Measurements from ENCODE around the gene FAM237A. TPM values are rescaled to one million over a fixed set of nuclear protein-coding genes. Genes with fewer than 3 reads are reported as not detected.

The FAM237A gene
- total RNA-seq, 6 donors from 2014 or later, result not detected

GRCh38 chr2:206665251-206665650 lies 23.0 kb downstream of the FAM237A start:
- ATAC-seq (ENCODE audit: low FRiP score in 2 of 2), result no peak
- Histone ChIP-seq H3K27me3 (no peaks in the 10 kb centered on the region), H3K27ac (no peak overlapping the region), H3K9me3 (no peaks in the 10 kb centered on the region), H3K4me3 (no peak overlapping the region), H3K36me3 (no peaks in the 10 kb centered on the region), H3K4me1 (no peaks in the 10 kb centered on the region)
- WGBS, 2 donors, result 77 to 79% methylated on average over 3 of the region's 3 CpGs
- TF ChIP-seq POLR2AphosphoS5 (IDR thresholded peaks at IDR 0.05) (no peak), EP300 (IDR thresholded peaks at IDR 0.05) (no peak), POLR2A (IDR thresholded peaks at IDR 0.05) (no peak)
- no peak for DNase-seq

- Histone ChIP-seq H3K36me3 (no peaks in the 10 kb centered on the region), H3K27me3 (no peaks in the 10 kb centered on the region), H3K4me1 (no peaks in the 10 kb centered on the region), H3K9me3 (no peaks in the 10 kb centered on the region), H3K4me3 (no peak overlapping the region), H3K27ac (no peak overlapping the region)
- 75 to 76% methylated on average over 7 of the region's 7 CpGs for WGBS, 2 donors
- TF ChIP-seq POLR2A (IDR thresholded peaks at IDR 0.05) (no peak), CTCF (IDR thresholded peaks at IDR 0.05) (no peak), EP300 (IDR thresholded peaks at IDR 0.05) (no peak), POLR2AphosphoS5 (IDR thresholded peaks at IDR 0.05) (no peak)
- no peak for DNase-seq
- no peak for ATAC-seq (ENCODE audit: low FRiP score in 2 of 2)
These were observed 28.4 kb downstream of the FAM237A start for GRCh38 chr2:206670531-206671319.

- no peak overlapping the region for H3K4me3 ChIP-seq
- H3K27ac ChIP-seq, result no peak overlapping the region
- no peaks in the 10 kb centered on the region for H3K27me3 ChIP-seq
- no peaks in the 10 kb centered on the region for H3K4me1 ChIP-seq
- no peaks in the 10 kb centered on the region for H3K36me3 ChIP-seq
- ATAC-seq (ENCODE audit: low FRiP score in 2 of 2), result no peak
- no peaks in the 10 kb centered on the region for H3K9me3 ChIP-seq
- TF ChIP-seq POLR2A (IDR thresholded peaks at IDR 0.05) (no peak), CTCF (IDR thresholded peaks at IDR 0.05) (no peak), POLR2AphosphoS5 (IDR thresholded peaks at IDR 0.05) (no peak), EP300 (IDR thresholded peaks at IDR 0.05) (no peak)
- DNase-seq, result no peak
- WGBS, 2 donors, result 89 to 92% methylated on average over 4 of the region's 4 CpGs
These were observed 41.3 kb downstream of the FAM237A start for GRCh38 chr2:206683546-206683945.

- 65 to 76% methylated on average over 2 of the region's 2 CpGs for WGBS, 2 donors
- DNase-seq, result no peak
These were observed 46.2 kb downstream of the FAM237A start for GRCh38 chr2:206688453-206688852.

GRCh38 chr2:206688990-206689389 lies 46.7 kb downstream of the FAM237A start:
- H3K9me3 ChIP-seq, result no peaks in the 10 kb centered on the region
- WGBS, 2 donors, result 61 to 63% methylated on average over 1 of the region's 1 CpG
- ATAC-seq (ENCODE audit: low FRiP score in 2 of 2) (no peak), DNase-seq (no peak)
- no peaks in the 10 kb centered on the region for H3K4me1 ChIP-seq
- H3K27ac ChIP-seq, result no peak overlapping the region
- no peaks in the 10 kb centered on the region for H3K36me3 ChIP-seq
- TF ChIP-seq POLR2A (IDR thresholded peaks at IDR 0.05) (no peak), EP300 (IDR thresholded peaks at IDR 0.05) (no peak), POLR2AphosphoS5 (IDR thresholded peaks at IDR 0.05) (no peak), CTCF (IDR thresholded peaks at IDR 0.05) (no peak)
- H3K27me3 ChIP-seq, result no peaks in the 10 kb centered on the region
- no peak overlapping the region for H3K4me3 ChIP-seq

More at GRCh38 chr2:206688453-206688852, 46.2 kb downstream of the FAM237A start:
- TF ChIP-seq POLR2A (IDR thresholded peaks at IDR 0.05) (no peak), CTCF (IDR thresholded peaks at IDR 0.05) (no peak), POLR2AphosphoS5 (IDR thresholded peaks at IDR 0.05) (no peak), EP300 (IDR thresholded peaks at IDR 0.05) (no peak)
- no peak overlapping the region for H3K4me3 ChIP-seq
- no peaks in the 10 kb centered on the region for H3K9me3 ChIP-seq
- H3K27ac ChIP-seq, result no peak overlapping the region
- H3K27me3 ChIP-seq, result no peaks in the 10 kb centered on the region
- H3K4me1 ChIP-seq, result no peaks in the 10 kb centered on the region
- no peaks in the 10 kb centered on the region for H3K36me3 ChIP-seq
- no peak for ATAC-seq (ENCODE audit: low FRiP score in 2 of 2)
